ENCODE data around the gene DUSP9.
"Not testable (repeated sequence)": the region's sequence is repeated elsewhere in the genome, so short reads cannot be mapped to it uniquely, and the experiment has no call there.

The DUSP9 gene

GRCh38 chrX:153646620-153647373 is at the start of gene DUSP9:
DUSP9 (plus strand) TSS chrX:153647203; CDS start chrX:153647954, 751 bp downstream.
- no peak for DNase-seq (ENCODE audit: low read depth)

GRCh38 chrX:153598541-153599191 is 48.3 kb upstream of the DUSP9 start, which contains the start of gene CCNQ:
CCNQ (minus strand) TSS chrX:153599139; CDS start chrX:153599073, 66 bp downstream.
- DNase-seq (ENCODE audit: low read depth), result no peak

- DNase-seq (ENCODE audit: low read depth), result peak; percentile 56
Observed at GRCh38 chrX:153599192-153600031, 47.6 kb upstream of the DUSP9 start.

GRCh38 chrX:153600032-153600373 is 47.0 kb upstream of the DUSP9 start:
- no peak for DNase-seq (ENCODE audit: low read depth)

GRCh38 chrX:153600921-153601320 is 46.1 kb upstream of the DUSP9 start:
- no peak for DNase-seq (ENCODE audit: low read depth)

GRCh38 chrX:153601511-153602110 is 45.4 kb upstream of the DUSP9 start:
- DNase-seq (ENCODE audit: low read depth), result no peak

GRCh38 chrX:153602601-153603000 is 44.4 kb upstream of the DUSP9 start:
- no peak for DNase-seq (ENCODE audit: low read depth)

- no peak for DNase-seq (ENCODE audit: low read depth)
Observed at GRCh38 chrX:153603131-153603656, 43.8 kb upstream of the DUSP9 start.

GRCh38 chrX:153604666-153605380 is 42.2 kb upstream of the DUSP9 start:
- DNase-seq (ENCODE audit: low read depth), result not testable (repeated sequence)

GRCh38 chrX:153606503-153606902 is 40.5 kb upstream of the DUSP9 start:
- no peak for DNase-seq (ENCODE audit: low read depth)

- DNase-seq (ENCODE audit: low read depth), result no peak
Observed at GRCh38 chrX:153608376-153608775, 38.6 kb upstream of the DUSP9 start.

GRCh38 chrX:153608806-153609205 is 38.2 kb upstream of the DUSP9 start:
- DNase-seq (ENCODE audit: low read depth), result no peak

GRCh38 chrX:153609917-153610835 is 36.8 kb upstream of the DUSP9 start:
- DNase-seq (ENCODE audit: low read depth), result no peak

- no peak for DNase-seq (ENCODE audit: low read depth)
Observed at GRCh38 chrX:153610836-153611213, 36.2 kb upstream of the DUSP9 start.

GRCh38 chrX:153611298-153612095 is 35.5 kb upstream of the DUSP9 start:
- no peak for DNase-seq (ENCODE audit: low read depth)

- DNase-seq (ENCODE audit: low read depth), result no peak
Observed at GRCh38 chrX:153612413-153612812, 34.6 kb upstream of the DUSP9 start.

GRCh38 chrX:153614818-153615217 is 32.2 kb upstream of the DUSP9 start:
- DNase-seq (ENCODE audit: low read depth), result no peak

- DNase-seq (ENCODE audit: low read depth), result no peak
Observed at GRCh38 chrX:153620576-153620975, 26.4 kb upstream of the DUSP9 start.

- no peak for DNase-seq (ENCODE audit: low read depth)
Observed at GRCh38 chrX:153621949-153622598, 24.9 kb upstream of the DUSP9 start.

Measured in stromal cell of bone marrow (primary cell).